H7 (cell line): ENCODE measurements around the gene CSF1. TPM values are rescaled to one million over a fixed set of nuclear protein-coding genes. Genes with fewer than 3 reads are reported as not detected.
A peak's percentile ranks its signal among the peaks of the same experiment; 100 is the strongest.

Experiments
- DNase-seq: peaks from one replicate; pipeline ENCODE4 v3.0.0; 2012
- H3K27me3 ChIP-seq: 2 replicates; pipeline ENCODE4 v1.6.0; 2011; ENCODE audit warnings: mild to moderate bottlenecking, low read length; ENCODE audit not compliant: control insufficient read depth, insufficient read depth
- H3K36me3 ChIP-seq: replicated peaks from 2 replicates; pipeline ENCODE4 v1.5.1; 2011; ENCODE audit warnings: low read length; ENCODE audit not compliant: control insufficient read depth, insufficient read depth
- H3K4me3 ChIP-seq: 2 replicates; pipeline ENCODE4 v1.5.1; 2011; ENCODE audit warnings: low read depth, mild to moderate bottlenecking, control low read depth, low read length, moderate library complexity; ENCODE audit not compliant: insufficient read depth
- total RNA-seq: library from RNA; depleted of rRNA; stranded (reverse); fragments of >200 nt; shearing (Covaris generic); gene quantifications from 2 replicates; pipeline ENCODE4 v1.2.3, GENCODE V29; 2014

Gene CSF1
- total RNA-seq, 1 experiment from 2014 or later = 5.5 TPM

DNA sequence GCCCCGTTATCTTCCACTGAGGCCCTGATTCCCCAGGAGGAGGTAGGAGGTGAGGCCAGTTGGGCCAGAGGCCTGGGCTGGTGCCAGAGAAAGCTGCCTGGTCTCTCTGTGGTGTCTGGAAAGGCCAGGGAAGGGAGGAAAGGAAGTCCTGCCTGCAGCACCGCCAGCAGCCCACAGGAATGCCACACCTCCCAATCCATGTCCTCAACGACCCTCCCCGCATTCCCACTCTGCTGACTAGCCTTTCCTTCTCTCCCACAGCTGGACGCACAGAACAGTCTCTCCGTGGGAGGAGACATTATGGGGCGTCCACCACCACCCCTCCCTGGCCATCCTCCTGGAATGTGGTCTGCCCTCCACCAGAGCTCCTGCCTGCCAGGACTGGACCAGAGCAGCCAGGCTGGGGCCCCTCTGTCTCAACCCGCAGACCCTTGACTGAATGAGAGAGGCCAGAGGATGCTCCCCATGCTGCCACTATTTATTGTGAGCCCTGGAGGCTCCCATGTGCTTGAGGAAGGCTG, 18.0 kb downstream of the CSF1 start:
- peak; percentile 37 for DNase-seq
- no peaks in the 10 kb centered on the region for H3K36me3 ChIP-seq

DNA sequence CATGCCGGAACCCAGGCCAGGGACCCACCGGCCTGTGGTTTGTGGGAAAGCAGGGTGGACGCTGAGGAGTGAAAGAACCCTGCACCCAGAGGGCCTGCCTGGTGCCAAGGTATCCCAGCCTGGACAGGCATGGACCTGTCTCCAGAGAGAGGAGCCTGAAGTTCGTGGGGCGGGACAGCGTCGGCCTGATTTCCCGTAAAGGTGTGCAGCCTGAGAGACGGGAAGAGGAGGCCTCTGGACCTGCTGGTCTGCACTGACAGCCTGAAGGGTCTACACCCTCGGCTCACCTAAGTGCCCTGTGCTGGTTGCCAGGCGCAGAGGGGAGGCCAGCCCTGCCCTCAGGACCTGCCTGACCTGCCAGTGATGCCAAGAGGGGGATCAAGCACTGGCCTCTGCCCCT, 18.5 kb downstream of the CSF1 start:
- H3K36me3 ChIP-seq = no peaks in the 10 kb centered on the region
- DNase-seq = peak; percentile 26
- H3K27me3 ChIP-seq = no peaks in the 10 kb centered on the region
- no peak overlapping the region for H3K4me3 ChIP-seq

More for the DNA sequence above, 18.0 kb downstream of the CSF1 start:
- no peaks in the 10 kb centered on the region for H3K27me3 ChIP-seq
- H3K4me3 ChIP-seq = no peak overlapping the region

- Histone ChIP-seq H3K36me3 (no peaks in the 10 kb centered on the region), H3K27me3 (no peaks in the 10 kb centered on the region; the same call in 1 of the 2 replicates), H3K4me3 (no peak overlapping the region)
- DNase-seq = peak; percentile 31
Measured at GRCh38 chr1:109929588-109930251, 19.1 kb downstream of the CSF1 start.

- DNase-seq = peak; percentile 65
- Histone ChIP-seq H3K4me3 (no peak overlapping the region), H3K36me3 (no peaks in the 10 kb centered on the region), H3K27me3 (no peaks in the 10 kb centered on the region; the same call in 1 of the 2 replicates)
Measured at GRCh38 chr1:109930252-109930993, 19.8 kb downstream of the CSF1 start.

DNA sequence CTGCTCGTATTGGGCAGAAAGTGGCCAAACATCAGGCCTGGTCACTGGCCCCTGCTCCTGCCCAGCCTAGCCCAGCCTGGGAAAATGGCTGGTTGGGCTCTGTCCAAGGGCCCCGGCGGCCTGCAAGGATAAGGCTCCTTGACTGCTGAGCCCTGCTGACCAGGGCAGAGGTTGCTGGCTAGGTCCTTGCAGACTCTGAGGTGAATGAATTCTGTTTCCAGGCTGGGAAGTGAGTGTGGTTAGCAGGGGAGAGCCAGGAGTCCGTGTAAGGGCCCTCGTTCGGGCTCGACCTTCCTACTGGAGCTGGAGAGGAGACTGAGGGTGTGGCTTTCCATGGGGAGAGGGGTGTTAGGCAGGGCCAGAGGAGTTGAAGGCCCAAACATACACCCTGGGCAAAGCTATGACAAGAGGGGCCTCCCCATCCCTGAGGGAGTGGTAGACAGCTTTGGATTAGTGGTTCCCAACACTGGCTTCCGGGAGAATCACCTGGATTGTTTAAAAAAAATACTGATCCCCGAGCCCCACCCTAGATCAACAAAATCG, 20.6 kb downstream of the CSF1 start:
- Histone ChIP-seq H3K27me3 (no peaks in the 10 kb centered on the region; the same call in 1 of the 2 replicates), H3K4me3 (no peak overlapping the region), H3K36me3 (no peaks in the 10 kb centered on the region)
- peak; percentile 93 for DNase-seq

DNA sequence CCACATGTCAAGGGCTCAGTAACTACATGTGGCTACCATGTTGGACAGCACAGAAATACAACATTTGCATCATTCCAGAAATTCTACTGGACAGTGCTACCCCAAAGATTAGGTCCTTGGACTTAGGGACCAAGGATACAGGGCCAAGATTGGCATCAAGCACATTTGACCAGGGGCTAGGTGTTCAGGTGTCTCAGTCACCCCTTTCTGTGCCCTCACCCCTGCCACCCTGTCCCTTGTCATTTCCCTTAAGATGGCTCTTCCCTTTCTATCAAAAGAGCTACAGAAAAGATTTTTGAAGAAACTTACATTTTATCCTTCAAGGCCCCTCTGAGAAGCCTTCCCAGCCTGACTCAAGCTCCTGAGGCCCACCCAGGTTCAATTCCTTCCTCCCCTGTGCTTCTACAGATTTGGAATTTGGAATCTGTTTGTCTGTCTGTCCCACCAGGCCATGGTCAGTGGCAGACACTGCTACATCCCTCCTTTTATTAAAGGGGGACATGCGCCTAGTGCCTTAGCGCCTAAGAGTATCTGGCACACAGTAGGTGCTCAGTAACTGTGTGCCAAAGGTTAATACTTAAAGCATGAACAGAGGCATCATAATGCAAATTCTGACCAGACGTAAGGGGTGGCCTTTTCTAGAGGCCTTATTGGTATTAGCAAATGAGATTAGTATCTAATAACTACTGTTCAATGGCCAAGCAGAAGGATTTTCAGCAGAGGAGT, 21.4 kb downstream of the CSF1 start:
- no peaks in the 10 kb centered on the region for H3K36me3 ChIP-seq
- no peak for DNase-seq
- no peak overlapping the region for H3K4me3 ChIP-seq
- no peaks in the 10 kb centered on the region; the same call in 1 of the 2 replicates for H3K27me3 ChIP-seq

DNA sequence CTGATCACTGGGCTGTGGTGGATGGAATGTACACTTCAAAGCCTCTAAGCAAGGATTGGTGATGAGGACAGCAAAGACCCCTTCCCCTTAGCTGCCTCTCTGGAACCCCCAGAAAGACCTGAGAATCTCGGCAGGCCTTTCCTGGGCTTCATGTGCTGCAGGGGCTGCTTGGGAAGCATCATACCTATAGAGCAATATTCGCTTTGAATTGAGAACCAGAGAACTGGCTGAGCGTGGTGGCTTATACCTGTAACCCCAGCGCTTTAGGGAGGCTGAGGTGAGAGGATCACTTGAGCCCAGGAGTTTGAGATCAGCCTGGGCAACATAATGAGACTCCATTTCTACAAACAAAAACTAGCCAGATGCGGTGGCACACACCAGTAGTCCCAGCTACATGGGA, 22.0 kb downstream of the CSF1 start:
- no peaks in the 10 kb centered on the region; the same call in 1 of the 2 replicates for H3K27me3 ChIP-seq
- peak; percentile 7 for DNase-seq
- no peaks in the 10 kb centered on the region for H3K36me3 ChIP-seq
- no peak overlapping the region for H3K4me3 ChIP-seq

DNA sequence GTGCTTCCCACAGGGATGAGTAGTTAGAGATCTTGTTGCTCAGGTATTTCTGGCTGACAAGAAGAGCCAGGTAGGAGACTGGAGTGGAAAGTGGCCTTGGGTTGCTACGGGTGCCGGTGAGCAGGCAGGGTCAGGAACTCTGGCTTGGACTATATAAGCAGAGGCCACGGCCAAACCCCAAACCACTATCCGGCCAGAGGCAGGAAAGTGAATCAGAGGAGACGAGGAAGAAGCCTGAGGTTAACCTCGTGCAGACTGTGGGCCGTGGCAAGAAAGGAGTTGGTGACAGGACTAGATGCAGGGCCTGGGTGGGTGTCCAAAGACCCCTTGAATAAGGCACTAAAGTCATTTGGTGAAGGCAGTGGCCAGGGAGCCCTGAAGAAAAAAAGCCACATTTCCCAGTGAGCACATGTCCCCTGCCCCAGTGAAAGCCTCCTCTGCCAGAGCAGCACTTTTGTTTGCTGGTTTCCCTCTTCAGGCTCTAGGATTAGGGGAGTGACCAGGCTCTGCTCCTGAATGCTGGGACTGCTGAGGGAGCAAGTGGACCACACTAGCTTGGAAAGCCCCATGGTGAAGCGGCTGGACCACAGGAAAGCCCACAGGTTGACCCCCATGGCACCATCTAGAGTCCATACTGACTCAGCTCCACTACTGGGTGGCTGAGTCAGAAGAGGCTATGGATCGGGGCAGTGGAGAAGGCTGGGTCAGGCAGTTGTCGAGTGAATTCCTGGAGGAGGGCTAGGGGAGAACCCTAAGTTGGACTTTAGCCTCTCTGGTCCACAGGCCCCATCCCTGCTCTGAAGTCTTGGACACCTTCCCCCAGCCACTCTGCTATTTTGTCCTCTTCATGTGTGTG, 23.4 kb downstream of the CSF1 start:
- peak; percentile 6 for DNase-seq
- Histone ChIP-seq H3K36me3 (no peaks in the 10 kb centered on the region), H3K27me3 (no peaks in the 10 kb centered on the region; the same call in 1 of the 2 replicates), H3K4me3 (no peak overlapping the region)

DNA sequence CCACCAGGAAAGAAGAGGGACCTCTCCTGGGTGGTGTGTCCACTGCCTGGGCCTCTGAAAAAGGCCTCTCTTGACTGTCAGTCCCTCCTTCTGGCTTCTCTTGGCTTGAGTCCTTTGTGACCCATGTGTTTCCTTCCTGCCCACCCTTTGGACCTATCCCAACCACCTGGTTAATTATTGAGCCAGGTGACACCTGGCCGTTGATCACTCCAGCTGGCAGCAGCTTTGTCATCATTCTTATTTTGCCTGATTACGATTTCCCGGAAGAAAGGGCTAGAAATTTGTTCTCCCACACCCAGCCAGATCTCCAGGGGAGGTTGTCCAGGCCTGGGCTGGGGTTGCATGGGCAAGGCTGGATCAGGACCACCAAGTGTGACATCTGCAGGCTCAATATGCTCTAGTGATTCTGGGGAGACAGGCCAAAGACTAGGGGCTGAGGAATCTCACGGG, 24.8 kb downstream of the CSF1 start:
- no peak for DNase-seq
- H3K4me3 ChIP-seq = no peak overlapping the region
- no peaks in the 10 kb centered on the region; the same call in 1 of the 2 replicates for H3K27me3 ChIP-seq
- H3K36me3 ChIP-seq = no peaks in the 10 kb centered on the region

DNA sequence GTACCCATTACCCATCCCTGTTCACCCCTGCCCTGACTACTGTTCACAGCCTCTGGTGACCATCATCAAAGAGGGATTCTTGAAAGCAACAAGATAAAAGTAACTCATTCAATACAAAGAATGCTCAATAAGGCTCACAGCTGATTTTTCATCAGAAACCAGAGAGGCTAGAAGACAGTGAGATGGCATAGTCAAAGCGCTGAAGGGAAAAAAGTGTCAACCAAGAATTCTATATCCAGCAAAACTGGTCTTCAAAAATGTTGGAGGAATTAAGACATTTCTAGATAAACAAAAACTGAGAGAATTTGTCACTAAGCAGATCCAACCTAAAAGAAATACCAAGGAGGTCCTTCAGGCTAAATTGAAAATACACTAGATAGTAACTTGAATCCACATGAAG, 27.1 kb downstream of the CSF1 start:
- no peak for DNase-seq
- no peaks in the 10 kb centered on the region; the same call in 1 of the 2 replicates for H3K27me3 ChIP-seq
- no peaks in the 10 kb centered on the region for H3K36me3 ChIP-seq
- H3K4me3 ChIP-seq = no peak overlapping the region

DNA sequence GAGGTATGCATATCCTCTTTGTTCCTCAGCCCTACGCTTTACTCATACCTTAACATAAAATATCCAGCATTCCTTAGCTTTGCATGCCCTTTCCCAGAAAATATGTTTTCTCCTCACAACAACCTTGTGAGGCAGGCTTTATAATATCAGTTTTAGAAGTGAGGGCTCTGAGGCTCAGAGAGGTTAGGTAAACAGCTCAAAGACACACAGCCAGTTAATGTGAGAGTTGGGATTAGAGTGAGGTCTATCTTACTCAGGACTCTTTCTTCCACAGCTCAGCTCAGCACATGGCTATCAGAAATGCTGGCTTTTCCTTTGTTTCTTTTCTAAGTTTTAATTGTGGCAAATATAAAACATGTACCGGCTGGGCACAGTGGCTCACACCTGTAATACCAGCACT, 27.9 kb downstream of the CSF1 start:
- no peak overlapping the region for H3K4me3 ChIP-seq
- no peaks in the 10 kb centered on the region; the same call in 1 of the 2 replicates for H3K27me3 ChIP-seq
- no peak for DNase-seq
- H3K36me3 ChIP-seq = no peaks in the 10 kb centered on the region

DNA sequence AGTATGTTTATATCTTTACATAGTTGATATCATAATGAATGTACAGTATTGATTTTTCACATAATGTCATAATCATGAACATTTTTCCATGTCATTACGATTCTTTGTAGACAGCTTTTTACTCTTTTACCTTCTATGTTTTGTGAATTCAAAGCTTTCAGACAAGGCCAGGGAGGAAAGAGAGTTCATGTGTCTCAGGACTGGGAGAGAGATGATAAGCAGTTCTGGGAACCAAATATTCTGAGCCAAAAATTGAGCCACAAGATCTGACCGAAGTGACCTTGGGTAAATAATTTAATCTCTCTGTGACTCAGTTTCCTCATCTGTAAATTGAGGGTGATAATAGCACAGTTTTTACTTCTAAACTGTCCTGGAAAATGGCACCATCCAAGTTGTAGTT, 31.8 kb downstream of the CSF1 start:
- H3K4me3 ChIP-seq = no peak overlapping the region
- H3K27me3 ChIP-seq = no peaks in the 10 kb centered on the region
- no peak for DNase-seq
- H3K36me3 ChIP-seq = no peaks in the 10 kb centered on the region

DNA sequence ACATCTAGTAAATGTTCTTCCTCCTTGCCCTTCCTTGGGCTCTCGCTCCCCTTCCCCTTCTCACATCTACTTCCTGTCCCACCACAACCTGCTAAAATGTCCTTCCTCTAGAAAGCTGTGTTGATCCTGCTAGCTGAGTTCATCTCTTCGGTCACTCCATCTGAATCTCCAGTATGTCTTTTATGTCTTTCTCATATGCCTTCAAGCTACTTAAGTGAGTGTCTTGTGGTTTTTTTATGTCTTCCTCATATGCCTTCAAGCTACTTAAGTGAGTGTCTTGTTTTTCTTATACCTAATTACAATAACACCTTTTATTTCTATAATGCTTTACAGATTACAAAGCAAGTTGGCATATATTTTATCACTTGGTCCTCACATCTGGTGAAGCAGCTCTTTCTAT, 33.9 kb downstream of the CSF1 start:
- H3K4me3 ChIP-seq = no peak overlapping the region
- no peaks in the 10 kb centered on the region for H3K27me3 ChIP-seq
- no peak for DNase-seq
- H3K36me3 ChIP-seq = no peaks in the 10 kb centered on the region
